ENCODE data around the gene ASTL.

The ASTL gene

GRCh38 chr2:96112501-96113366 is 25.6 kb downstream of the ASTL start:
- DNase-seq (ENCODE audit: low spot score), result no peak

GRCh38 chr2:96111823-96112500 is 26.3 kb downstream of the ASTL start:
- DNase-seq (ENCODE audit: low spot score), result no peak

- DNase-seq (ENCODE audit: low spot score), result no peak
Measured at GRCh38 chr2:96111257-96111640, 27.1 kb downstream of the ASTL start.

- DNase-seq (ENCODE audit: low spot score), result no peak
Measured at GRCh38 chr2:96110621-96111256, 27.6 kb downstream of the ASTL start.

GRCh38 chr2:96109931-96110511 is 28.3 kb downstream of the ASTL start:
- DNase-seq (ENCODE audit: low spot score), result no peak

GRCh38 chr2:96109361-96109680 is 29.0 kb downstream of the ASTL start:
- no peak for DNase-seq (ENCODE audit: low spot score)

- no peak for DNase-seq (ENCODE audit: low spot score)
Measured at GRCh38 chr2:96108541-96109360, 29.6 kb downstream of the ASTL start.

- DNase-seq (ENCODE audit: low spot score), result no peak
Measured at GRCh38 chr2:96108151-96108540, 30.2 kb downstream of the ASTL start.

- no peak for DNase-seq (ENCODE audit: low spot score)
Measured at GRCh38 chr2:96107708-96108065, 30.6 kb downstream of the ASTL start.

GRCh38 chr2:96106991-96107707 is 31.2 kb downstream of the ASTL start:
- DNase-seq (ENCODE audit: low spot score), result no peak

GRCh38 chr2:96105994-96106715 is 32.1 kb downstream of the ASTL start:
- no peak for DNase-seq (ENCODE audit: low spot score)

GRCh38 chr2:96105152-96105915 is 33.0 kb downstream of the ASTL start:
- DNase-seq (ENCODE audit: low spot score), result no peak

GRCh38 chr2:96104487-96104861 is 33.8 kb downstream of the ASTL start:
- DNase-seq (ENCODE audit: low spot score), result no peak

- DNase-seq (ENCODE audit: low spot score), result no peak
Measured at GRCh38 chr2:96103761-96104486, 34.4 kb downstream of the ASTL start.

- no peak for DNase-seq (ENCODE audit: low spot score)
Measured at GRCh38 chr2:96103187-96103601, 35.1 kb downstream of the ASTL start.

GRCh38 chr2:96102596-96103186 is 35.6 kb downstream of the ASTL start:
- DNase-seq (ENCODE audit: low spot score), result no peak

- DNase-seq (ENCODE audit: low spot score), result no peak
Measured at GRCh38 chr2:96100893-96101304, 37.4 kb downstream of the ASTL start.

- DNase-seq (ENCODE audit: low spot score), result no peak
Measured at GRCh38 chr2:96099861-96100798, 38.2 kb downstream of the ASTL start.
